ENCODE results near the gene ECHS1.

- no peak for TF ChIP-seq PBX3 (IDR thresholded peaks at IDR 0.05)
- TF ChIP-seq JUNB (IDR thresholded peaks at IDR 0.05), result no peak
- TF ChIP-seq CTCF (IDR thresholded peaks at IDR 0.05), result no peak
- TF ChIP-seq RNF2 (IDR thresholded peaks at IDR 0.05; ENCODE audit: borderline replicate concordance, low read depth), result no peak
Measured at GRCh38 chr10:133338080-133339071, 34.8 kb downstream of the ECHS1 start.
